ENCODE measurements around the gene RPP25.

Gene RPP25

DNA sequence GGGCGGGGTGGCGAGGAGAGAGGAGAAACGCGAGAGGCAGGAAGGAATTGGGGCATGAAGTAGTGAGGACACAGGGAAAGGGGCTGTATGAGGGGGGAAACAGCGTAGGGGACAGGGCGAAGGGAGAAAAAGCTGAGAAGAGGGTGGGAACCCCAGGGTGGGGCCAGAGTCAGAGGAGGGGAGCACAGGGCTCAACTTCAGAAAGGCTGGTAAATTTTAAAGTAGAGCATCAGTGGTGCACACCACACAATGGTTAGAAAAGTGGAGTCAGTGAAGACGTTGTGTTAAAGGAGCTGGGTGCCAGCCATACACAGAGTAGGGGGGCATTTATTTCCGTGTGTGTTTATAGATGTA is 3.0 kb upstream of the RPP25 start:
- Histone ChIP-seq H3F3A (ENCODE audit: insufficient read depth) (no peaks in the 10 kb centered on the region), H3K9me3 (ENCODE audit: insufficient read depth, low read length) (no peaks in the 10 kb centered on the region), H3K36me3 (ENCODE audit: low read length) (no peaks in the 10 kb centered on the region), H2AFZ (ENCODE audit: low read depth, low read length, severe bottlenecking) (no peak overlapping the region), H3K27ac (ENCODE audit: low read depth, low read length) (no peak overlapping the region), H3K4me2 (ENCODE audit: low read depth, low read length, poor library complexity, severe bottlenecking) (no peak overlapping the region), H3K4me3 (ENCODE audit: insufficient read depth, low read length, poor library complexity, severe bottlenecking) (no peak overlapping the region), H3K9ac (ENCODE audit: low read length) (no peak overlapping the region), H3K9me2 (replicated peaks; ENCODE audit: insufficient read depth, low read length) (no peaks in the 10 kb centered on the region), H3K79me2 (ENCODE audit: insufficient read depth, low read length) (peaks cover 18% of the 10 kb centered on the region), H4K20me1 (ENCODE audit: low read depth, low read length) (no peaks in the 10 kb centered on the region), H3K27me3 (ENCODE audit: low read length) (no peaks in the 10 kb centered on the region)
- no peak for TF ChIP-seq EZH2phosphoT487 (conservative IDR thresholded peaks at IDR 0.05; ENCODE audit: low read length)

DNA sequence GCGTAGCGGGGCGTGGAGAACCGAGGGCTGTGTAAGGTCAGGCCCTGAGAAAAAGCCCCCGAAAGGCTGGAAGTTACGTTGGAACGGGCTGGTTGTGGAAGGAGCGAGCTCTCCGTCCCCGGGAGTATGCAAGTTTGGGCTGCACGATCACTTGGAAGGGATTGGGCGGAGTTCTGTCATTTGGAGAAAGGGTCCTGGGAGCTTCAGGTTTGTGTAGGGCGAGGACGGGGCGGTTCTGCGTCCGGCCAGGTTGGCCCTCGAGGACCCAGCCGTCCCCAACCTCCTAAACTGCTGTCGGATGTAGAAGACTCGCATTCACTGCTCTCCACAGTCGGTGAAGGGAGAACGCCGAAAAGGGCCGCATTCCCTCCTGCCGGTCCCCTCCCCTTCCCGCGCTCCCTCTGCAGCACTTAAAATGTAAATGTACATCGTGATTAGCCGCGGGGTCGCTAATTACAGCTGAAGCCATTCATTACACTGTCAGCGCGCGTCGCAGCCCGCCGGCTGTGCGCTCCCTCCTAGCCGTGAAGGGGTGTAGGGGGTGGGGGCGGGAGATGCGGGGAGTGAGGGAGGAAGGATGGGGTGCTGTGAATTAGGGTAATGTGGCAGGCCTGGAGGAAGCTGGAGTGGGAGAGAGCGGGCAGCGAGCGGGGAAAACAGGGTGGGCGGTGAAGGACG is 2.5 kb upstream of the RPP25 start:
- H2AFZ ChIP-seq (ENCODE audit: low read depth, low read length, severe bottlenecking) = no peak overlapping the region
- H4K20me1 ChIP-seq (ENCODE audit: low read depth, low read length) = no peaks in the 10 kb centered on the region
- H3K27me3 ChIP-seq (ENCODE audit: low read length) = no peaks in the 10 kb centered on the region
- no peaks in the 10 kb centered on the region for H3K36me3 ChIP-seq (ENCODE audit: low read length)
- no peak overlapping the region for H3K4me2 ChIP-seq (ENCODE audit: low read depth, low read length, poor library complexity, severe bottlenecking)
- H3K9me3 ChIP-seq (ENCODE audit: insufficient read depth, low read length) = no peaks in the 10 kb centered on the region
- peaks cover 21% of the 10 kb centered on the region for H3K79me2 ChIP-seq (ENCODE audit: insufficient read depth, low read length)
- no peak overlapping the region for H3K9ac ChIP-seq (ENCODE audit: low read length)
- H3K27ac ChIP-seq (ENCODE audit: low read depth, low read length) = no peak overlapping the region
- no peak for TF ChIP-seq EZH2phosphoT487 (conservative IDR thresholded peaks at IDR 0.05; ENCODE audit: low read length)
- TF ChIP-seq, protein P1, sequence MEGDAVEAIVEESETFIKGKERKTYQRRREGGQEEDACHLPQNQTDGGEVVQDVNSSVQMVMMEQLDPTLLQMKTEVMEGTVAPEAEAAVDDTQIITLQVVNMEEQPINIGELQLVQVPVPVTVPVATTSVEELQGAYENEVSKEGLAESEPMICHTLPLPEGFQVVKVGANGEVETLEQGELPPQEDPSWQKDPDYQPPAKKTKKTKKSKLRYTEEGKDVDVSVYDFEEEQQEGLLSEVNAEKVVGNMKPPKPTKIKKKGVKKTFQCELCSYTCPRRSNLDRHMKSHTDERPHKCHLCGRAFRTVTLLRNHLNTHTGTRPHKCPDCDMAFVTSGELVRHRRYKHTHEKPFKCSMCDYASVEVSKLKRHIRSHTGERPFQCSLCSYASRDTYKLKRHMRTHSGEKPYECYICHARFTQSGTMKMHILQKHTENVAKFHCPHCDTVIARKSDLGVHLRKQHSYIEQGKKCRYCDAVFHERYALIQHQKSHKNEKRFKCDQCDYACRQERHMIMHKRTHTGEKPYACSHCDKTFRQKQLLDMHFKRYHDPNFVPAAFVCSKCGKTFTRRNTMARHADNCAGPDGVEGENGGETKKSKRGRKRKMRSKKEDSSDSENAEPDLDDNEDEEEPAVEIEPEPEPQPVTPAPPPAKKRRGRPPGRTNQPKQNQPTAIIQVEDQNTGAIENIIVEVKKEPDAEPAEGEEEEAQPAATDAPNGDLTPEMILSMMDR (IDR thresholded peaks at IDR 0.05; ENCODE audit: insufficient read depth, low read length, poor library complexity, severe bottlenecking) = no peak
- no peak overlapping the region for H3K4me3 ChIP-seq (ENCODE audit: insufficient read depth, low read length, poor library complexity, severe bottlenecking)
- no peaks in the 10 kb centered on the region for H3F3A ChIP-seq (ENCODE audit: insufficient read depth)
- no peaks in the 10 kb centered on the region for H3K9me2 ChIP-seq (replicated peaks; ENCODE audit: insufficient read depth, low read length)

DNA sequence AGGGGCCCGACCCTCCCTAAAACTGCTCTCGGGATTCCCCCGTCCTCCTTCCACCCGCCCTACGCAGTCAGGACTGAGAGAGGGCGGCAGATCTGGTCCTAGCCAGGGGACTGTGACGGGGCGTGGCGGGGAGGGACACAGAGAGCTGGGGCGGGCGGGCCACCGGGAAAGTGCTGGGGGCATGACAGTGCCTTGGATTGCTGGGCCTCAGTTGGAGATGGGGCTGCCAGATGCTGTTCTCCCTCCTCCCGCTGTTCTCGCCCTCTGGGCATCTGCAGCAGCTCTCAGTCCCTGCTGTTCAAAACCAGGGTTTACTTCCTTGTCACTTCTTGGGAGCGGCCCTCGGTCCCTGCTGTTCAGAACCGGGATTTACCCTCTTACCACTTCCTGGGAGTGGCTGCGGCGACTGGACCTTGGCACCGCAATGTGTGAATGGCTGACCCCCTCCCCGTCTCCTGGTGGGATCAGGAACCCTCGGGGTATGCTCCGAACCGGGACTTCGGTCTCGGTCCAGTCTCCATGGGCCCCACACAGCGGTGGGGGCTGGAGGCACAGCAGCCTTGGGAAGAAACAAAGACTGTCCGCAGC is 1.8 kb upstream of the RPP25 start:
- H3K36me3 ChIP-seq (ENCODE audit: low read length) = no peaks in the 10 kb centered on the region
- H3K9me2 ChIP-seq (replicated peaks; ENCODE audit: insufficient read depth, low read length) = no peaks in the 10 kb centered on the region
- H4K20me1 ChIP-seq (ENCODE audit: low read depth, low read length) = no peaks in the 10 kb centered on the region
- H3K27me3 ChIP-seq (ENCODE audit: low read length) = no peaks in the 10 kb centered on the region
- no peak overlapping the region for H3K27ac ChIP-seq (ENCODE audit: low read depth, low read length)
- H3K79me2 ChIP-seq (ENCODE audit: insufficient read depth, low read length) = peaks cover 21% of the 10 kb centered on the region
- no peaks in the 10 kb centered on the region for H3F3A ChIP-seq (ENCODE audit: insufficient read depth)
- no peak overlapping the region for H3K4me2 ChIP-seq (ENCODE audit: low read depth, low read length, poor library complexity, severe bottlenecking)
- no peak overlapping the region for H3K4me3 ChIP-seq (ENCODE audit: insufficient read depth, low read length, poor library complexity, severe bottlenecking)
- H2AFZ ChIP-seq (ENCODE audit: low read depth, low read length, severe bottlenecking) = no peak overlapping the region
- no peak overlapping the region for H3K9ac ChIP-seq (ENCODE audit: low read length)
- no peaks in the 10 kb centered on the region for H3K9me3 ChIP-seq (ENCODE audit: insufficient read depth, low read length)
- TF ChIP-seq, protein P1 (IDR thresholded peaks at IDR 0.05; ENCODE audit: insufficient read depth, low read length, poor library complexity, severe bottlenecking) = no peak
- no peak for TF ChIP-seq EZH2phosphoT487 (conservative IDR thresholded peaks at IDR 0.05; ENCODE audit: low read length)

DNA sequence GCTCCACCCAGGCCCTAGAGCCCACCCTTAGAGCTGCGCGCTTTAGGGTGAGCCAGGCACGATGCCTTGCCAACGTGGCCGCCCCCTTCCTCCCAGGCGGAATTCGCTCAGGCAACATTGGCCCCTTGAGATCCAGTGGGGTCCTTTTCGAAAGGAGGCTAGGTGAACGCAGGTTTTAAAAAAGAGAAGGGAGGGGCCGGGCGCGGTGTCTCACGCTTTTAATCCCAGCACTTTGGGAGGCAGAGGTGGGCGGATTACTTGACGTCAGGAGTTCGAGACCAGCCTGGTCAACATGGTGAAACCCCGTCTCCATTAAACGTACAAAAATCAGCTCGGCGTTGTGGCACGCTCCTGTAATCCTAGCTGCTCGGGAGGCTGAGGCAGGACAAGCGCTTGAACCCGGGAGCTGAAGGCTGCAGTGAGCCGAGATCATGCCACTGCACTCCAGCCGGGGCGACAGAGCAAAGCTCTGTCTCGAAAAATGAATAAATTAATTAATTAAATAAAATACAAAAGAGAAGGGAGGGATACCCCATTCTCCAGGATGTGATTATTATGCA is 984 bp upstream of the RPP25 start:
- Histone ChIP-seq H3K27ac (ENCODE audit: low read depth, low read length) (no peak overlapping the region), H3K27me3 (ENCODE audit: low read length) (no peaks in the 10 kb centered on the region), H3K36me3 (ENCODE audit: low read length) (no peaks in the 10 kb centered on the region), H3K9me2 (replicated peaks; ENCODE audit: insufficient read depth, low read length) (no peaks in the 10 kb centered on the region), H3K4me2 (ENCODE audit: low read depth, low read length, poor library complexity, severe bottlenecking) (peak overlapping the region; percentile 81), H3F3A (ENCODE audit: insufficient read depth) (no peaks in the 10 kb centered on the region), H3K4me3 (ENCODE audit: insufficient read depth, low read length, poor library complexity, severe bottlenecking) (peak overlapping the region; percentile 63), H3K79me2 (ENCODE audit: insufficient read depth, low read length) (peaks cover 21% of the 10 kb centered on the region), H3K9me3 (ENCODE audit: insufficient read depth, low read length) (no peaks in the 10 kb centered on the region), H2AFZ (ENCODE audit: low read depth, low read length, severe bottlenecking) (peak overlapping the region; percentile 82), H3K9ac (ENCODE audit: low read length) (peak overlapping the region; percentile 77), H4K20me1 (ENCODE audit: low read depth, low read length) (no peaks in the 10 kb centered on the region)
- TF ChIP-seq, protein P1 (IDR thresholded peaks at IDR 0.05; ENCODE audit: insufficient read depth, low read length, poor library complexity, severe bottlenecking) = no peak
- TF ChIP-seq EZH2phosphoT487 (conservative IDR thresholded peaks at IDR 0.05; ENCODE audit: low read length) = no peak
